ENCODE measurements around the gene GSK3B.

DNA sequence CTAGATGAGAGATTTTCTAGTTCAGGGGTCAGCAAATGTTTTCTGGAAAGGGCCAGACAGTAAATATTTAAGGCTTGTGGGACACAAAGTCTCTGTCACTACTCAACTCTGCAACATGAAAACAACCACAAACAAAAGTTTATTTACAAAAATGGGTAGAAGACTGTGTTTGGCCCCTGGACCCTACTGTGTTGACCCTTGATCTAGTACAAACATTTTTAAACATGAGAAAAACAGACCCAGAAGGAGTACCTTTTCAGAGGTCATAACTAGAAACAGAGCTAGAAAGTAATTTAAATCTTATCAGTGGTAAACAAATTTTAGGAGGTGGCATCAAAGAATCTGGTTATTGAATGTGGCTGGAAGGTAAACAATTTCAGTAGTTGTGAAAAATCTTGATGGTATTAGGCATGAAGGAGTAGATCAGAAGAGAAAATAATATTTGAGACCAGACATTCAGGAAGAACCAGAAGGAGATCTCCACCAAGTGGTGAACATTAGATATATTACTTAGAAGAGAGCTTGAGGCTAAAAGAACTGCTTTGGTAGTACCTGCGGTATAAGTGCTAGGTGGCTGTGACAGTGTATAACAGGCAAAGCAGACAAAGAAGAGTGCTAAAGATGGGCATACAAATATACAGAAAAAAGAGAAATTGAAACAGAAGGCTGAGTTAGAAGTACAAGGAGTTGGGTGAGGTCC is 210.6 kb downstream of the GSK3B start:
- TF ChIP-seq POLR2A (IDR thresholded peaks at IDR 0.05; ENCODE audit: low read length), result no peak
- TF ChIP-seq GATA1 (IDR thresholded peaks at IDR 0.05; ENCODE audit: low read depth, low read length), result no peak

All from erythroblast (primary cell).